ENCODE data around the gene IRX4. TPM values are rescaled to one million over a fixed set of nuclear protein-coding genes. Genes with fewer than 3 reads are reported as not detected.
A peak's percentile ranks its signal among the peaks of the same experiment; 100 is the strongest.

The IRX4 gene
- total and polyA plus RNA-seq, 10 donors = 0.05 TPM; not detected in 9

- H3K4me1 ChIP-seq = peaks cover 16 to 57% (median 36%) of the 10 kb centered on the region in 6 donors
- H3K27me3 ChIP-seq (replicated peaks in 1 of 7) = peaks cover 4 to 100% (median 95%) of the 10 kb centered on the region in 7 donors
- peak in 1 of 11 experiments; percentile 8 for TF ChIP-seq CTCF (IDR thresholded peaks at IDR 0.05 in 8 of 11, conservative IDR thresholded peaks at IDR 0.05 in 3 of 11)
- TF ChIP-seq POLR2AphosphoS5 (IDR thresholded peaks at IDR 0.05) = no peak
- no peak for TF ChIP-seq POLR2A (IDR thresholded peaks at IDR 0.05)
- peaks cover 0 to 8% (median 0%) of the 10 kb centered on the region in 8 donors for H3K9me3 ChIP-seq
- H3K4me3 ChIP-seq = peak overlapping the region in 5 of 8 donors; percentile 13 to 46 (median 26)
- peak; percentile 68 for DNase-seq
- WGBS, 5 donors = 4 to 7% (median 6%) methylated on average over 20 to 49 of the region's 49 CpGs
- H3K27ac ChIP-seq = no peak overlapping the region
- H3K36me3 ChIP-seq = no peaks in the 10 kb centered on the region
- intact Hi-C loops (cut with DNase I; ENCODE audit: low total_unique reads) = no loop called here
These were observed 1.4 kb upstream of the IRX4 start for GRCh38 chr5:1883925-1884677.

- peak; percentile 67 for DNase-seq
- Histone ChIP-seq H3K36me3 (no peaks in the 10 kb centered on the region), H3K4me3 (peak overlapping the region in 7 of 8 donors; percentile 13 to 46 (median 22)), H3K27ac (no peak overlapping the region), H3K4me1 (peaks cover 16 to 61% (median 36%) of the 10 kb centered on the region in 6 donors), H3K9me3 (peaks cover 0 to 11% (median 0%) of the 10 kb centered on the region in 8 donors), H3K27me3 (replicated peaks in 1 of 7) (peaks cover 6 to 100% (median 98%) of the 10 kb centered on the region in 7 donors)
- intact Hi-C loops (cut with DNase I; ENCODE audit: low total_unique reads) = no loop called here
- 1 to 3% (median 2%) methylated on average over 36 to 78 of the region's 78 CpGs for WGBS, 5 donors
- no peak for TF ChIP-seq POLR2AphosphoS5 (IDR thresholded peaks at IDR 0.05)
- no peak for TF ChIP-seq CTCF (IDR thresholded peaks at IDR 0.05 in 8 of 11, conservative IDR thresholded peaks at IDR 0.05 in 3 of 11)
- no peak for TF ChIP-seq POLR2A (IDR thresholded peaks at IDR 0.05)
These were observed 597 bp upstream of the IRX4 start for GRCh38 chr5:1883120-1883924.

GRCh38 chr5:1881731-1882336 is 891 bp downstream of the IRX4 start:
- WGBS, 5 donors = 7 to 17% (median 11%) methylated on average over 11 to 59 of the region's 59 CpGs
- Histone ChIP-seq H3K4me3 (peak overlapping the region in 4 of 8 donors; percentile 13 to 46 (median 25)), H3K4me1 (peaks cover 16 to 60% (median 33%) of the 10 kb centered on the region in 6 donors), H3K27me3 (replicated peaks in 1 of 7) (peaks cover 15 to 100% (median 98%) of the 10 kb centered on the region in 7 donors), H3K27ac (no peak overlapping the region), H3K9me3 (peaks cover 0 to 18% (median 0%) of the 10 kb centered on the region in 8 donors), H3K36me3 (no peaks in the 10 kb centered on the region)
- no peak for TF ChIP-seq POLR2AphosphoS5 (IDR thresholded peaks at IDR 0.05)
- no peak for TF ChIP-seq POLR2A (IDR thresholded peaks at IDR 0.05)
- TF ChIP-seq CTCF (IDR thresholded peaks at IDR 0.05 in 8 of 11, conservative IDR thresholded peaks at IDR 0.05 in 3 of 11) = no peak
- no peak for DNase-seq
- intact Hi-C loops (cut with DNase I; ENCODE audit: low total_unique reads) = no loop called here

Measured in spleen (tissue), 11 donors.